Measurements from ENCODE around the gene MYG1. TPM values are rescaled to one million over a fixed set of nuclear protein-coding genes. Genes with fewer than 3 reads are reported as not detected.

The MYG1 gene
- polyA plus RNA-seq, 3 donors: 49.3 to 64.3 (median 55.7) TPM

DNA sequence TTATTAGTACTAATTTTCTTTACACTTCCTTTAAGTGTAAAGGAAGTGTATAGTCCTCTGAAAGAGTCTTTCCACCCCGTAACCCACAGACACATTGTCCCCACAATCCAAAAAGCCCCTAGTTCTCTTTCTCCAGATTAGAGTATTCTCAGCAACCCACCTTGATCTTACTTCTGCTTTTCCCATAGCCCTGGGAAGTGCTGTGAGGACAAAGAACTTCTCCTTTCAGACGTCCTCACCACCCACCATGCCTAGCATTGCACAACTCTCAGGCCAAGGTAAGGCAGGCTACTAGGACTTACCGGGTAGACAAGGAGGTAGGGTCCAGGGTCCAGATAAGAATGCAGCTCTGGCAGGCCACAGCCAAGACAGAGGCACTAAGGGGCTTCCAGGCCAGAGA, 14.5 kb downstream of the MYG1 start:
- H3K9ac ChIP-seq (ENCODE audit: insufficient read depth, low read length, poor library complexity, severe bottlenecking): no peak overlapping the region
- Mint-ChIP-seq H3K27me3 (ENCODE audit: low read depth in 3 of 3) (peaks cover 0 to 2% (median 0%) of the 10 kb centered on the region in 3 donors), H3K9me3 (peaks cover 0 to 2% (median 0%) of the 10 kb centered on the region in 7 donors), H3K36me3 (peaks cover 56 to 87% of the 10 kb centered on the region in 2 donors), H3K4me3 (no peak overlapping the region), H3K27ac (peak overlapping the region in 4 of 7 donors; percentile 3 to 76 (median 64)), H3K4me1 (peaks cover 6% of the 10 kb centered on the region)
- H3K27ac ChIP-seq (ENCODE audit: low read depth in 1 of 2, low read length in 2 of 2): peak overlapping the region in 1 of 2 donors; percentile 42
- H3K27me3 ChIP-seq (ENCODE audit: control insufficient read depth in 2 of 2, insufficient read depth in 2 of 2, low read length in 2 of 2): no peaks in the 10 kb centered on the region
- H3K4me3 ChIP-seq (replicated peaks in 1 of 3; ENCODE audit: low read depth in 2 of 3, low read length in 3 of 3): no peak overlapping the region
- no peak overlapping the region for H3K4me2 ChIP-seq (replicated peaks; ENCODE audit: extremely low read depth, low read length, poor library complexity, severe bottlenecking)
- H4K20me1 ChIP-seq (ENCODE audit: insufficient read depth, low read length): no peaks in the 10 kb centered on the region
- TF ChIP-seq, protein P1, sequence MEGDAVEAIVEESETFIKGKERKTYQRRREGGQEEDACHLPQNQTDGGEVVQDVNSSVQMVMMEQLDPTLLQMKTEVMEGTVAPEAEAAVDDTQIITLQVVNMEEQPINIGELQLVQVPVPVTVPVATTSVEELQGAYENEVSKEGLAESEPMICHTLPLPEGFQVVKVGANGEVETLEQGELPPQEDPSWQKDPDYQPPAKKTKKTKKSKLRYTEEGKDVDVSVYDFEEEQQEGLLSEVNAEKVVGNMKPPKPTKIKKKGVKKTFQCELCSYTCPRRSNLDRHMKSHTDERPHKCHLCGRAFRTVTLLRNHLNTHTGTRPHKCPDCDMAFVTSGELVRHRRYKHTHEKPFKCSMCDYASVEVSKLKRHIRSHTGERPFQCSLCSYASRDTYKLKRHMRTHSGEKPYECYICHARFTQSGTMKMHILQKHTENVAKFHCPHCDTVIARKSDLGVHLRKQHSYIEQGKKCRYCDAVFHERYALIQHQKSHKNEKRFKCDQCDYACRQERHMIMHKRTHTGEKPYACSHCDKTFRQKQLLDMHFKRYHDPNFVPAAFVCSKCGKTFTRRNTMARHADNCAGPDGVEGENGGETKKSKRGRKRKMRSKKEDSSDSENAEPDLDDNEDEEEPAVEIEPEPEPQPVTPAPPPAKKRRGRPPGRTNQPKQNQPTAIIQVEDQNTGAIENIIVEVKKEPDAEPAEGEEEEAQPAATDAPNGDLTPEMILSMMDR (IDR thresholded peaks at IDR 0.05): no peak
- intact Hi-C loops (cut with micrococcal nuclease): no loop called here
- H3K36me3 ChIP-seq (replicated peaks in 1 of 2; ENCODE audit: control insufficient read depth in 1 of 2, insufficient read depth in 2 of 2, low read length in 2 of 2): peaks cover 48 to 75% of the 10 kb centered on the region in 2 donors
- H3K79me2 ChIP-seq (ENCODE audit: insufficient read depth, low read length): no peaks in the 10 kb centered on the region
- DNase-seq: peak in 1 of 3 donors; percentile 33
- H2AFZ ChIP-seq (ENCODE audit: insufficient read depth, low read depth, low read length, poor library complexity, severe bottlenecking): no peak overlapping the region
- 0% methylated on average over 1 of the region's 3 CpGs for WGBS (ENCODE audit: insufficient coverage)
- H3K9me3 ChIP-seq (replicated peaks in 1 of 2; ENCODE audit: control insufficient read depth in 1 of 2, insufficient read depth in 1 of 2, low read length in 2 of 2): no peaks in the 10 kb centered on the region
- H3K4me1 ChIP-seq (ENCODE audit: control insufficient read depth in 1 of 2, insufficient read depth in 2 of 2, low read length in 2 of 2): peaks cover 0 to 5% of the 10 kb centered on the region in 2 donors

DNA sequence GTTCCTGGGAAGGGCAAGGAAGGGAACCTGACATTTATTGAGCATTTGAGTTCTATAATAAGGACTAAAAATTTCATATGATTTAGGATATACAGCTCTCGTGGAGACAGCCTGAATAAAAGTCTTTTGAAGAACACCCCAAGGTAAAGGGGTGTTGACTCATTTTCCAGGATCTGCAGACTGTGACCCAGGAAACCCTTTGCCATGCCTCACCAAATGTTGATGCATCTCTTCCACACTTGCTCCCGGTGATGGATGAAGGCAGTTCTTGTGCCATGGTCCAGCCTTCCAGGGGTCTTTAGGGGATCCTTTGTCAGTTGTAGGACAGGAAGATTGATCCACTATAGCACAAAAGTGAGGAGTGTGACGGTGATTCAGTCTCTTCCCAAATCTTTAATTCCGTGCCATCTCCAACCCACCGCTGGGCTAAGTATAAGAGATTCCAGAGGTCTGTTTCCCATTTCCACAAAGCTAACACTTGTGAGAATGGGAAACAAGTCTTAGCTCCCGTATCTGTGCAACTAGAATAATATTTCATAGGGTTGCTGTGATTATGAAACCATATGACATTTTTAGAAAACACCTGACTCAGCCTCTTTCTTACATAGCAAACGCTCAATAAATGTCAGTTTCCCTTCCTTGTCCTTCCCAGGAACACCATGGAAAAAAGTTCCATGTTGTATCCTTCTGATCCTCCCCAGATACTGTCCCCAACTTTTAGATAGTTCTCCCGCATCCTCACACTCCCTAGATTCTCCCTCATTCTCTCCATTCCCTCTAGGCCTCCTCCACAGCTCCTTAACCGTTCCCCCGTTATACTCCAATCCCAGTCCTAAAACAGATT, 21.1 kb downstream of the MYG1 start:
- H3K36me3 Mint-ChIP-seq: peaks cover 18 to 43% of the 10 kb centered on the region in 2 donors
- DNase-seq: no peak

More for the DNA sequence above, 21.1 kb downstream of the MYG1 start:
- Histone ChIP-seq H3K27ac (ENCODE audit: low read depth in 1 of 2, low read length in 2 of 2) (peak overlapping the region; percentile 70 to 80), H3K4me2 (replicated peaks; ENCODE audit: extremely low read depth, low read length, poor library complexity, severe bottlenecking) (peak overlapping the region; percentile 84), H3K4me3 (replicated peaks in 1 of 3; ENCODE audit: low read depth in 2 of 3, low read length in 3 of 3) (peak overlapping the region; percentile 52 to 96 (median 70)), H3K4me1 (ENCODE audit: control insufficient read depth in 1 of 2, insufficient read depth in 2 of 2, low read length in 2 of 2) (peaks cover 29 to 36% of the 10 kb centered on the region in 2 donors), H3K36me3 (replicated peaks in 1 of 2; ENCODE audit: control insufficient read depth in 1 of 2, insufficient read depth in 2 of 2, low read length in 2 of 2) (peaks cover 22 to 29% of the 10 kb centered on the region in 2 donors), H3K9me3 (replicated peaks in 1 of 2; ENCODE audit: control insufficient read depth in 1 of 2, insufficient read depth in 1 of 2, low read length in 2 of 2) (no peaks in the 10 kb centered on the region), H4K20me1 (ENCODE audit: insufficient read depth, low read length) (no peaks in the 10 kb centered on the region), H2AFZ (ENCODE audit: insufficient read depth, low read depth, low read length, poor library complexity, severe bottlenecking) (peak overlapping the region; percentile 83), H3K27me3 (ENCODE audit: control insufficient read depth in 2 of 2, insufficient read depth in 2 of 2, low read length in 2 of 2) (no peaks in the 10 kb centered on the region), H3K9ac (ENCODE audit: insufficient read depth, low read length, poor library complexity, severe bottlenecking) (peak overlapping the region; percentile 68), H3K79me2 (ENCODE audit: insufficient read depth, low read length) (peaks cover 8% of the 10 kb centered on the region)
- no peaks in the 10 kb centered on the region for H3K9me3 Mint-ChIP-seq
- TF ChIP-seq, protein P1 (IDR thresholded peaks at IDR 0.05): no peak
- H3K4me1 Mint-ChIP-seq: peaks cover 28% of the 10 kb centered on the region
- peak overlapping the region; percentile 90 to 99 (median 98) for H3K27ac Mint-ChIP-seq
- H3K4me3 Mint-ChIP-seq: peak overlapping the region; percentile 95
- intact Hi-C loops (cut with micrococcal nuclease): loop anchor here (2.0 to 10.0 kb wide), 4 partner anchors 22 to 182 kb away; partner anchors contain the start of genes MYG1 (in 1 of the 2) and TARBP2 (in 1 of the 2)
- 1% methylated on average over 4 of the region's 10 CpGs for WGBS (ENCODE audit: insufficient coverage)
- peaks cover 2 to 4% (median 2%) of the 10 kb centered on the region in 3 donors for H3K27me3 Mint-ChIP-seq (ENCODE audit: low read depth in 3 of 3)
